ENCODE measurements around the gene ADSL. TPM values are rescaled to one million over a fixed set of nuclear protein-coding genes. Genes with fewer than 3 reads are reported as not detected.

ADSL gene
- total and polyA plus RNA-seq, 8 donors = 40.4 to 110 (median 101) TPM

GRCh38 chr22:40326905-40327735, 19.2 kb upstream of the ADSL start:
- DNase-seq (peak in 1 of 4 donors; percentile 45), ATAC-seq (no peak)
- Histone ChIP-seq H3K27ac (peak overlapping the region in 1 of 2 donors; percentile 26), H3K36me3 (peaks cover 0 to 45% of the 10 kb centered on the region in 2 donors), H3K4me3 (no peak overlapping the region), H3K27me3 (no peaks in the 10 kb centered on the region), H3K4me1 (no peaks in the 10 kb centered on the region), H3K9me3 (no peaks in the 10 kb centered on the region)
- intact Hi-C loops (cut with DNase I) = no loop called here
- TF ChIP-seq, protein P1, sequence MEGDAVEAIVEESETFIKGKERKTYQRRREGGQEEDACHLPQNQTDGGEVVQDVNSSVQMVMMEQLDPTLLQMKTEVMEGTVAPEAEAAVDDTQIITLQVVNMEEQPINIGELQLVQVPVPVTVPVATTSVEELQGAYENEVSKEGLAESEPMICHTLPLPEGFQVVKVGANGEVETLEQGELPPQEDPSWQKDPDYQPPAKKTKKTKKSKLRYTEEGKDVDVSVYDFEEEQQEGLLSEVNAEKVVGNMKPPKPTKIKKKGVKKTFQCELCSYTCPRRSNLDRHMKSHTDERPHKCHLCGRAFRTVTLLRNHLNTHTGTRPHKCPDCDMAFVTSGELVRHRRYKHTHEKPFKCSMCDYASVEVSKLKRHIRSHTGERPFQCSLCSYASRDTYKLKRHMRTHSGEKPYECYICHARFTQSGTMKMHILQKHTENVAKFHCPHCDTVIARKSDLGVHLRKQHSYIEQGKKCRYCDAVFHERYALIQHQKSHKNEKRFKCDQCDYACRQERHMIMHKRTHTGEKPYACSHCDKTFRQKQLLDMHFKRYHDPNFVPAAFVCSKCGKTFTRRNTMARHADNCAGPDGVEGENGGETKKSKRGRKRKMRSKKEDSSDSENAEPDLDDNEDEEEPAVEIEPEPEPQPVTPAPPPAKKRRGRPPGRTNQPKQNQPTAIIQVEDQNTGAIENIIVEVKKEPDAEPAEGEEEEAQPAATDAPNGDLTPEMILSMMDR (IDR thresholded peaks at IDR 0.05) = no peak

GRCh38 chr22:40328546-40329456, 17.5 kb upstream of the ADSL start:
- H3K9me3 ChIP-seq = no peaks in the 10 kb centered on the region
- TF ChIP-seq, protein P1 (IDR thresholded peaks at IDR 0.05) = no peak
- peaks cover 0 to 38% of the 10 kb centered on the region in 2 donors for H3K36me3 ChIP-seq
- no peak overlapping the region for H3K27ac ChIP-seq
- intact Hi-C loops (cut with DNase I) = no loop called here
- H3K4me1 ChIP-seq = no peaks in the 10 kb centered on the region
- H3K4me3 ChIP-seq = no peak overlapping the region
- DNase-seq (no peak), ATAC-seq (no peak)
- H3K27me3 ChIP-seq = no peaks in the 10 kb centered on the region

- no peak overlapping the region for H3K27ac ChIP-seq
- peaks cover 0 to 1% of the 10 kb centered on the region in 2 donors for H3K4me1 ChIP-seq
- TF ChIP-seq, protein P1 (IDR thresholded peaks at IDR 0.05) = no peak
- H3K9me3 ChIP-seq = no peaks in the 10 kb centered on the region
- H3K36me3 ChIP-seq = peaks cover 0 to 32% of the 10 kb centered on the region in 2 donors
- intact Hi-C loops (cut with DNase I) = no loop called here
- H3K4me3 ChIP-seq = no peak overlapping the region
- DNase-seq (no peak), ATAC-seq (no peak)
- H3K27me3 ChIP-seq = no peaks in the 10 kb centered on the region
Observed at GRCh38 chr22:40329466-40329865, 16.8 kb upstream of the ADSL start.

DNA sequence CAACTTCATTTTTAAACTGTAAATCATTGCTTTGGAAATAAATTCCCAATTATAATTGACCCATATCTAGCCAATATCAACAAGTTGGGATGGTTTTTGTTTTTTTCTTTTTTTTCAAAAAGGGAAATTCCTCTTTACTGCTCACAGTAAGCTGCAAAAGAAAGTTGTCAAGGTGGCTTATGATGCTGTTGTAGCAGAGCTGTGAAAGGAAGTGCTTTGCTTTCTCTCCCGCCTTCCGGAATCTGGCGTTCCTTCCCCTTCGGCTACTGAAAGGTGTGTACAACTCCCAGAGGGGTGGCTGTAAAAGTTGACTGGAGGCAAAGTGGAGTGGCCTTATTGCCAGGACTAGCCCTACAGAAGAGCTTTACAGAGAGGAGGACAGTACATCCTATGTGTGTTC, 16.2 kb upstream of the ADSL start:
- Histone ChIP-seq H3K27me3 (no peaks in the 10 kb centered on the region), H3K27ac (no peak overlapping the region), H3K36me3 (peaks cover 0 to 26% of the 10 kb centered on the region in 2 donors), H3K4me3 (no peak overlapping the region), H3K9me3 (no peaks in the 10 kb centered on the region), H3K4me1 (peaks cover 0 to 7% of the 10 kb centered on the region in 2 donors)
- TF ChIP-seq, protein P1 (IDR thresholded peaks at IDR 0.05) = no peak
- ATAC-seq (no peak), DNase-seq (no peak)
- intact Hi-C loops (cut with DNase I) = loop anchor here in 1 of 2 donors (10.0 kb wide), 1 partner anchor 285 kb away; no protein-coding TSS in a partner anchor
